Upper lobe of left lung (tissue), 4 donors: ENCODE measurements around the gene MRPL19.
"Not testable (repeated sequence)": the region's sequence is repeated elsewhere in the genome, so short reads cannot be mapped to it uniquely, and the experiment has no call there.

Experiments used
- EP300 ChIP-seq, 4 donors: sonication (generic); formaldehyde crosslinking; IDR thresholded peaks; one replicate each; pipeline ENCODE4 v1.5.1; 2017; ENCODE audit warnings: antibody characterized with exemption in 4 of 4, control low read depth in 2 of 4
- TF ChIP-seq, protein P1 (sequence below), 6 experiments: fragments of 450-650 bp in 4 of 6; fragments of 200-600 bp in 2 of 6; sonication (generic) in 2 of 6; IDR thresholded peaks; one replicate each; pipeline ENCODE4 v1.5.1; 2016 to 2019; ENCODE audit warnings: antibody characterized with exemption in 6 of 6

GRCh38 chr2:75711590-75711989 lies 65.0 kb downstream of the MRPL19 start:
- TF ChIP-seq, protein P1, sequence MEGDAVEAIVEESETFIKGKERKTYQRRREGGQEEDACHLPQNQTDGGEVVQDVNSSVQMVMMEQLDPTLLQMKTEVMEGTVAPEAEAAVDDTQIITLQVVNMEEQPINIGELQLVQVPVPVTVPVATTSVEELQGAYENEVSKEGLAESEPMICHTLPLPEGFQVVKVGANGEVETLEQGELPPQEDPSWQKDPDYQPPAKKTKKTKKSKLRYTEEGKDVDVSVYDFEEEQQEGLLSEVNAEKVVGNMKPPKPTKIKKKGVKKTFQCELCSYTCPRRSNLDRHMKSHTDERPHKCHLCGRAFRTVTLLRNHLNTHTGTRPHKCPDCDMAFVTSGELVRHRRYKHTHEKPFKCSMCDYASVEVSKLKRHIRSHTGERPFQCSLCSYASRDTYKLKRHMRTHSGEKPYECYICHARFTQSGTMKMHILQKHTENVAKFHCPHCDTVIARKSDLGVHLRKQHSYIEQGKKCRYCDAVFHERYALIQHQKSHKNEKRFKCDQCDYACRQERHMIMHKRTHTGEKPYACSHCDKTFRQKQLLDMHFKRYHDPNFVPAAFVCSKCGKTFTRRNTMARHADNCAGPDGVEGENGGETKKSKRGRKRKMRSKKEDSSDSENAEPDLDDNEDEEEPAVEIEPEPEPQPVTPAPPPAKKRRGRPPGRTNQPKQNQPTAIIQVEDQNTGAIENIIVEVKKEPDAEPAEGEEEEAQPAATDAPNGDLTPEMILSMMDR (IDR thresholded peaks at IDR 0.05) = not testable (repeated sequence)
- not testable (repeated sequence) for TF ChIP-seq EP300 (IDR thresholded peaks at IDR 0.05)
